ENCODE results near the gene NLGN2.

DNA sequence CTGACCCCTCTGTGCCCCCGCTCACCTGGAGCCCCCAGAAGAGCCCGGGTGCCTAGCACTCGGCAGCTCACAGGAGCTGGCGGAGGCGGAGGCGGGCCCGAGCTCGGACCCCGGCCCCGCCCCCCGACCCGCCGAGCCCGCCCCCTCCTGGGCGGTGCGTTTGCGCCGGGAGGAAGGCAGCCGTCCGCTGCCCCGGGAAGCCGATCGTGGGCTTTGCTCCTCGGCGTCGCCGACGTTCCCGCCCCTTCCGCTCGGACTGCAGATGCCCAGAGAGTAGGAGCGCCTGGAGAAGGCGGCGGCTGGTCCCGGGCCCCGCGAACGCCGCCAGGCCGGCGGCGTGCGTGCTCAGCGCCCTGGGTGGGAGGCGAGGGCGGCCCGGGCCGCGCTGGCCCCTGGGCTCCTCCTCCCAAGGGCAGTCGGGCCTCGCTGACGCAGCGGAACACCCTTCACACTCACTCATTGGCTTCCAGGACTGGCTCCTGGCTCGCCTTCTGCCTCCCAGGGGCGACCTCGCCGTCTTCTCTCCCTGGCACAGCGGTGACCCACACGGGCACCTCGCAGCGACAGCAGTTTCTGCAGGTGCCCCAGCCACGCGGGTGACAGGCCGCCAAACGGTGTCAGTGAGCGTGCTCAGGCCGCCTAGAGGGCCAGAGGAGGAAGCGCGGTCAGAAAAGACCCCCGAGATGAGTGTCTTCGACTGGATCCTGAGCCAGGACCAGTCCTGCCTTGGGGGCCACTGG is 13.0 kb upstream of the NLGN2 start, which contains the start of gene PLSCR3:
- TF ChIP-seq, protein P1, sequence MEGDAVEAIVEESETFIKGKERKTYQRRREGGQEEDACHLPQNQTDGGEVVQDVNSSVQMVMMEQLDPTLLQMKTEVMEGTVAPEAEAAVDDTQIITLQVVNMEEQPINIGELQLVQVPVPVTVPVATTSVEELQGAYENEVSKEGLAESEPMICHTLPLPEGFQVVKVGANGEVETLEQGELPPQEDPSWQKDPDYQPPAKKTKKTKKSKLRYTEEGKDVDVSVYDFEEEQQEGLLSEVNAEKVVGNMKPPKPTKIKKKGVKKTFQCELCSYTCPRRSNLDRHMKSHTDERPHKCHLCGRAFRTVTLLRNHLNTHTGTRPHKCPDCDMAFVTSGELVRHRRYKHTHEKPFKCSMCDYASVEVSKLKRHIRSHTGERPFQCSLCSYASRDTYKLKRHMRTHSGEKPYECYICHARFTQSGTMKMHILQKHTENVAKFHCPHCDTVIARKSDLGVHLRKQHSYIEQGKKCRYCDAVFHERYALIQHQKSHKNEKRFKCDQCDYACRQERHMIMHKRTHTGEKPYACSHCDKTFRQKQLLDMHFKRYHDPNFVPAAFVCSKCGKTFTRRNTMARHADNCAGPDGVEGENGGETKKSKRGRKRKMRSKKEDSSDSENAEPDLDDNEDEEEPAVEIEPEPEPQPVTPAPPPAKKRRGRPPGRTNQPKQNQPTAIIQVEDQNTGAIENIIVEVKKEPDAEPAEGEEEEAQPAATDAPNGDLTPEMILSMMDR (IDR thresholded peaks at IDR 0.05; ENCODE audit: control extremely low read depth in 1 of 3, insufficient read depth in 1 of 3, low read depth in 1 of 3, low read length in 3 of 3), result peak; percentile 40 to 57 (median 52)
- TF ChIP-seq RXRA (IDR thresholded peaks at IDR 0.05; ENCODE audit: insufficient read depth, low read depth, low read length), result no peak
- TF ChIP-seq CHD2 (IDR thresholded peaks at IDR 0.05; ENCODE audit: low read length), result no peak
